Breast epithelium (tissue), 3 donors: ENCODE results near the gene OSBPL5.

Source experiments
- CTCF ChIP-seq, 3 donors: fragments of 450-650 bp; IDR thresholded peaks; one replicate each; pipeline ENCODE4 v1.5.1; 2016 to 2017; ENCODE audit warnings: antibody characterized with exemption in 3 of 3, mild to moderate bottlenecking in 3 of 3, moderate library complexity in 3 of 3
- POLR2A ChIP-seq: fragments of 450-650 bp; IDR thresholded peaks from one replicate; pipeline ENCODE4 v1.6.1; 2016; ENCODE audit warnings: antibody characterized with exemption, mild to moderate bottlenecking, moderate library complexity
- POLR2AphosphoS5 ChIP-seq, 3 donors: sonication (generic); formaldehyde crosslinking; IDR thresholded peaks; one replicate each; pipeline ENCODE4 v1.6.1; 2017; ENCODE audit warnings: antibody characterized with exemption in 3 of 3

DNA sequence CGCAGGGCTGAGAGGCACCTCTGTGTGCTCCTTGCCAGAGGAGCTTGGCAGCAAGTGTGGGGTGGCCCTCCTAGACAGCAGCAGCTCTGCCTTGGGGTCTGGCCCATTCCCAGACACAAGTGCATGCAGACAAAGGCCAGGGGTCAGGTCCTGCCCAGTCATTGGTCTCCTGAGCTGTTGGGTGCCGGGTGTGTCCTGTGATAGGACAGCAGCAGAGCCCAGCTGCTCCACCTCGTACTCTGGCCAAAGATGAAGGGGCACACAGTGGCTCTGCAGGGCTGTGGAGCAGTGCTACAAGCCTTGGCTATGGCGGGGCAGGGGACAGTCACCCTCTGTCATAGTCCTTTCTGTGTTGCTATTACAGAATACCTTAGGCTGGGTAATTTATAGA lies 17.3 kb upstream of the OSBPL5 start:
- TF ChIP-seq POLR2A (no peak), CTCF (IDR thresholded peaks at IDR 0.05) (no peak), POLR2AphosphoS5 (IDR thresholded peaks at IDR 0.05) (no peak)
